HepG2 (cell line): ENCODE results near the gene ROCK1.

Experiments
- ASH2L ChIP-seq: fragments of 300-600, 200-600 bp; sonication (generic); IDR thresholded peaks from 2 replicates; pipeline ENCODE4 v1.7.0; 2017; ENCODE audit warnings: low read depth, mild to moderate bottlenecking, moderate library complexity, mixed read lengths, low read length; ENCODE audit not compliant: insufficient read length
- CBX2 ChIP-seq, 2 experiments: fragments of 200-600 bp in 1 of 2; sonication (generic); formaldehyde crosslinking in 1 of 2; IDR thresholded peaks; 2 replicates each; pipeline versions ENCODE4 v1.7.0 to v1.8.1; 2018 to 2022; ENCODE audit warnings: low read depth in 2 of 2, low read length in 1 of 2, mild to moderate bottlenecking in 1 of 2, missing genetic modification reagents in 1 of 2
- CEBPB ChIP-seq: IDR thresholded peaks from 2 replicates; pipeline ENCODE4 v1.6.1; 2011; ENCODE audit warnings: low read depth, low read length, improper control_type of control experiment, borderline replicate concordance
- CREB1 ChIP-seq, 2 experiments: fragments of 450-650 bp in 1 of 2; IDR thresholded peaks; 2 replicates each; pipeline ENCODE4 v1.6.1; 2016 to 2017; ENCODE audit warnings: control low read depth in 1 of 2, mild to moderate bottlenecking in 1 of 2, missing compliant biosample characterization in 1 of 2, missing genetic modification characterization in 1 of 2
- ETV6 ChIP-seq: sonication (generic); formaldehyde crosslinking; conservative IDR thresholded peaks from 2 replicates; pipeline ENCODE4 v1.4.0; 2020; ENCODE audit warnings: missing genetic modification reagents
- FOXJ3 ChIP-seq: sonication (generic); formaldehyde crosslinking; IDR thresholded peaks from 2 replicates; pipeline ENCODE4 v1.4.0; 2020; ENCODE audit warnings: missing genetic modification reagents, mild to moderate bottlenecking, borderline replicate concordance
- GATAD1 ChIP-seq: IDR thresholded peaks from 2 replicates; pipeline ENCODE4 v1.6.1; 2016; ENCODE audit warnings: missing genetic modification reagents, missing compliant biosample characterization
- SMARCC2 ChIP-seq: fragments of 450-650 bp; IDR thresholded peaks from 2 replicates; pipeline ENCODE4 v1.6.1; 2017; ENCODE audit warnings: antibody characterized with exemption, mild to moderate bottlenecking
- TBL1XR1 ChIP-seq: fragments of 150-350 bp; IDR thresholded peaks from 2 replicates; pipeline ENCODE4 v1.6.1; 2014; ENCODE audit warnings: borderline replicate concordance, low read length; ENCODE audit not compliant: partially characterized antibody
- YY1 ChIP-seq: IDR thresholded peaks from 2 replicates; pipeline ENCODE4 v1.6.1; 2011; ENCODE audit warnings: low read length, low read depth, moderate library complexity, mild to moderate bottlenecking; ENCODE audit not compliant: insufficient read depth, insufficient replicate concordance
- ZNF512 ChIP-seq: sonication (generic); formaldehyde crosslinking; IDR thresholded peaks from 2 replicates; pipeline ENCODE4 v1.4.0; 2020; ENCODE audit warnings: mild to moderate bottlenecking, missing genetic modification reagents
- ZNF530 ChIP-seq: sonication (generic); formaldehyde crosslinking; IDR thresholded peaks from 2 replicates; pipeline ENCODE4 v1.5.0; 2020; ENCODE audit warnings: low read depth, mild to moderate bottlenecking, missing genetic modification reagents
- TF ChIP-seq, protein P1 (sequence below): sonication (generic); formaldehyde crosslinking; IDR thresholded peaks from 2 replicates; pipeline ENCODE4 v1.5.0; 2020; ENCODE audit warnings: mild to moderate bottlenecking, missing genetic modification reagents, moderate library complexity
- TF ChIP-seq, protein P2 (sequence below): sonication (generic); formaldehyde crosslinking; conservative IDR thresholded peaks from 2 replicates; pipeline ENCODE4 v1.4.0; 2020; ENCODE audit warnings: missing genetic modification reagents

DNA sequence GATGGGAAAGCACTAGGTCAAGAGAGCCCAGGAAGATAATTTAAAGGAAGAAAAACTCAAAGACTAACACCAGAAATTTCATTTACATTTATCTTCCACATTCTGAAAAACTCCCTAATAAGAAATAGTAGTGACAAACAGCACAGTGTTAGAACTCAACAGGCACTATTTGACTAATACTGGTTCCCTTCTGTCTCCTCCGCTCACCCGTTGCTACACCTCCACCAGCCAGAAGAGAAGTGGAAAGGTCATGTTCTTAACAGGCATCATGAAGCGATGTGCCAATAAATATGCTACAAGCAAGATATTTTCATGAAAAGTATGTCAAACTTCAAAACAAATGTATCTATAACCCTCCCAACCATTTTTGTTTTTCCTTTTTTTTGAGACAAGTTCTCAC is 5.7 kb downstream of the ROCK1 start:
- TF ChIP-seq CEBPB, result no peak
- TF ChIP-seq GATAD1, result no peak
- TF ChIP-seq SMARCC2, result no peak
- no peak for TF ChIP-seq CREB1 (IDR thresholded peaks at IDR 0.05)
- TF ChIP-seq CREB1 (CRISPR knock-in tag; IDR thresholded peaks at IDR 0.05), result no peak
- TF ChIP-seq CBX2 (IDR thresholded peaks at IDR 0.05; ENCODE audit: low read depth, low read length), result no peak
- TF ChIP-seq CBX2 (CRISPR knock-in tag; IDR thresholded peaks at IDR 0.05; ENCODE audit: low read depth), result no peak
- TF ChIP-seq, protein P1, sequence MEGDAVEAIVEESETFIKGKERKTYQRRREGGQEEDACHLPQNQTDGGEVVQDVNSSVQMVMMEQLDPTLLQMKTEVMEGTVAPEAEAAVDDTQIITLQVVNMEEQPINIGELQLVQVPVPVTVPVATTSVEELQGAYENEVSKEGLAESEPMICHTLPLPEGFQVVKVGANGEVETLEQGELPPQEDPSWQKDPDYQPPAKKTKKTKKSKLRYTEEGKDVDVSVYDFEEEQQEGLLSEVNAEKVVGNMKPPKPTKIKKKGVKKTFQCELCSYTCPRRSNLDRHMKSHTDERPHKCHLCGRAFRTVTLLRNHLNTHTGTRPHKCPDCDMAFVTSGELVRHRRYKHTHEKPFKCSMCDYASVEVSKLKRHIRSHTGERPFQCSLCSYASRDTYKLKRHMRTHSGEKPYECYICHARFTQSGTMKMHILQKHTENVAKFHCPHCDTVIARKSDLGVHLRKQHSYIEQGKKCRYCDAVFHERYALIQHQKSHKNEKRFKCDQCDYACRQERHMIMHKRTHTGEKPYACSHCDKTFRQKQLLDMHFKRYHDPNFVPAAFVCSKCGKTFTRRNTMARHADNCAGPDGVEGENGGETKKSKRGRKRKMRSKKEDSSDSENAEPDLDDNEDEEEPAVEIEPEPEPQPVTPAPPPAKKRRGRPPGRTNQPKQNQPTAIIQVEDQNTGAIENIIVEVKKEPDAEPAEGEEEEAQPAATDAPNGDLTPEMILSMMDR (CRISPR knock-in tag), result no peak
- TF ChIP-seq, protein P2, sequence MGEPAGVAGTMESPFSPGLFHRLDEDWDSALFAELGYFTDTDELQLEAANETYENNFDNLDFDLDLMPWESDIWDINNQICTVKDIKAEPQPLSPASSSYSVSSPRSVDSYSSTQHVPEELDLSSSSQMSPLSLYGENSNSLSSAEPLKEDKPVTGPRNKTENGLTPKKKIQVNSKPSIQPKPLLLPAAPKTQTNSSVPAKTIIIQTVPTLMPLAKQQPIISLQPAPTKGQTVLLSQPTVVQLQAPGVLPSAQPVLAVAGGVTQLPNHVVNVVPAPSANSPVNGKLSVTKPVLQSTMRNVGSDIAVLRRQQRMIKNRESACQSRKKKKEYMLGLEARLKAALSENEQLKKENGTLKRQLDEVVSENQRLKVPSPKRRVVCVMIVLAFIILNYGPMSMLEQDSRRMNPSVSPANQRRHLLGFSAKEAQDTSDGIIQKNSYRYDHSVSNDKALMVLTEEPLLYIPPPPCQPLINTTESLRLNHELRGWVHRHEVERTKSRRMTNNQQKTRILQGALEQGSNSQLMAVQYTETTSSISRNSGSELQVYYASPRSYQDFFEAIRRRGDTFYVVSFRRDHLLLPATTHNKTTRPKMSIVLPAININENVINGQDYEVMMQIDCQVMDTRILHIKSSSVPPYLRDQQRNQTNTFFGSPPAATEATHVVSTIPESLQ (CRISPR knock-in tag), result no peak
- no peak for TF ChIP-seq ZNF530
- no peak for TF ChIP-seq ZNF512 (CRISPR knock-in tag)
- no peak for TF ChIP-seq FOXJ3 (CRISPR knock-in tag)
- TF ChIP-seq ETV6 (CRISPR knock-in tag), result no peak
- no peak for TF ChIP-seq TBL1XR1
- TF ChIP-seq YY1, result no peak
- TF ChIP-seq ASH2L, result no peak
